ENCODE data around the gene LNX1. TPM values are rescaled to one million over a fixed set of nuclear protein-coding genes. Genes with fewer than 3 reads are reported as not detected.

LNX1 gene
- total RNA-seq, 1 donor from 2014 or later: 0.34 TPM

GRCh38 chr4:53481586-53481985, 109.7 kb downstream of the LNX1 start:
- H3K9me3 Mint-ChIP-seq: no peaks in the 10 kb centered on the region
- Histone ChIP-seq H3K9me3 (ENCODE audit: low read depth) (no peaks in the 10 kb centered on the region), H4K20me1 (ENCODE audit: low read depth) (no peaks in the 10 kb centered on the region), H3K4me1 (peaks cover 16% of the 10 kb centered on the region), H3K4me3 (no peak overlapping the region), H3K79me2 (ENCODE audit: low read depth) (no peaks in the 10 kb centered on the region), H3K4me2 (no peak overlapping the region), H2AFZ (replicated peaks) (no peak overlapping the region), H3K36me3 (no peaks in the 10 kb centered on the region), H3K27me3 (no peaks in the 10 kb centered on the region), H3K27ac (no peak overlapping the region), H3K9ac (no peak overlapping the region), H3F3A (ENCODE audit: low read depth) (peaks cover 11% of the 10 kb centered on the region)
- H3K36me3 Mint-ChIP-seq: no peaks in the 10 kb centered on the region
- DNase-seq (ENCODE audit: low spot score): no peak
- TF ChIP-seq CTCF (IDR thresholded peaks at IDR 0.05) (no peak), EZH2 (IDR thresholded peaks at IDR 0.05) (no peak), EZH2phosphoT487 (IDR thresholded peaks at IDR 0.05) (no peak)
- no peak overlapping the region for H3K27ac Mint-ChIP-seq
- no peak overlapping the region for H3K4me3 Mint-ChIP-seq
- H3K27me3 Mint-ChIP-seq (ENCODE audit: insufficient read depth, low read depth): no peaks in the 10 kb centered on the region
- H3K4me1 Mint-ChIP-seq: no peaks in the 10 kb centered on the region

GRCh38 chr4:53480909-53481308, 110.4 kb downstream of the LNX1 start:
- H3K4me1 ChIP-seq: peaks cover 16% of the 10 kb centered on the region
- no peaks in the 10 kb centered on the region for H3K4me1 Mint-ChIP-seq
- H3K27ac ChIP-seq: no peak overlapping the region
- H3K4me2 ChIP-seq: no peak overlapping the region
- no peaks in the 10 kb centered on the region for H3K36me3 Mint-ChIP-seq
- no peaks in the 10 kb centered on the region for H3K9me3 ChIP-seq (ENCODE audit: low read depth)
- H2AFZ ChIP-seq (replicated peaks): no peak overlapping the region
- H4K20me1 ChIP-seq (ENCODE audit: low read depth): no peaks in the 10 kb centered on the region
- H3K4me3 ChIP-seq: no peak overlapping the region
- no peak for DNase-seq (ENCODE audit: low spot score)
- H3K27me3 ChIP-seq: no peaks in the 10 kb centered on the region
- TF ChIP-seq EZH2phosphoT487 (IDR thresholded peaks at IDR 0.05): no peak
- TF ChIP-seq EZH2 (IDR thresholded peaks at IDR 0.05): no peak
- TF ChIP-seq CTCF (IDR thresholded peaks at IDR 0.05): no peak
- H3K79me2 ChIP-seq (ENCODE audit: low read depth): no peaks in the 10 kb centered on the region
- H3F3A ChIP-seq (ENCODE audit: low read depth): peaks cover 11% of the 10 kb centered on the region
- no peak overlapping the region for H3K4me3 Mint-ChIP-seq
- H3K36me3 ChIP-seq: no peaks in the 10 kb centered on the region
- H3K27ac Mint-ChIP-seq: no peak overlapping the region
- H3K27me3 Mint-ChIP-seq (ENCODE audit: insufficient read depth, low read depth): no peaks in the 10 kb centered on the region
- no peaks in the 10 kb centered on the region for H3K9me3 Mint-ChIP-seq
- no peak overlapping the region for H3K9ac ChIP-seq

- no peaks in the 10 kb centered on the region for H3K36me3 ChIP-seq
- Mint-ChIP-seq H3K27ac (no peak overlapping the region), H3K27me3 (ENCODE audit: insufficient read depth, low read depth) (no peaks in the 10 kb centered on the region), H3K36me3 (no peaks in the 10 kb centered on the region), H3K9me3 (no peaks in the 10 kb centered on the region), H3K4me1 (no peaks in the 10 kb centered on the region), H3K4me3 (no peak overlapping the region)
- TF ChIP-seq CTCF (IDR thresholded peaks at IDR 0.05) (no peak), EZH2phosphoT487 (IDR thresholded peaks at IDR 0.05) (no peak), EZH2 (IDR thresholded peaks at IDR 0.05) (no peak)
- H3F3A ChIP-seq (ENCODE audit: low read depth): peaks cover 11% of the 10 kb centered on the region
- H3K27ac ChIP-seq: no peak overlapping the region
- no peak for DNase-seq (ENCODE audit: low spot score)
- H3K27me3 ChIP-seq: no peaks in the 10 kb centered on the region
- H3K9ac ChIP-seq: no peak overlapping the region
- H3K4me3 ChIP-seq: no peak overlapping the region
- peaks cover 16% of the 10 kb centered on the region for H3K4me1 ChIP-seq
- H2AFZ ChIP-seq (replicated peaks): no peak overlapping the region
- no peaks in the 10 kb centered on the region for H3K9me3 ChIP-seq (ENCODE audit: low read depth)
- H4K20me1 ChIP-seq (ENCODE audit: low read depth): no peaks in the 10 kb centered on the region
- H3K79me2 ChIP-seq (ENCODE audit: low read depth): no peaks in the 10 kb centered on the region
- no peak overlapping the region for H3K4me2 ChIP-seq
Measured at GRCh38 chr4:53479736-53480525, 111.4 kb downstream of the LNX1 start.

All from neural progenitor cell (in vitro differentiated cells).